HL-60/S4 (cell line): ENCODE data around the gene TMEM198.

ENCODE experiments used
- in situ Hi-C: fragments of 300-500 bp; cut with MboI; formaldehyde crosslinking; loops from 2 replicates; pipeline ENCODE4 v1.14.3; 2022; ENCODE audit warnings: low sequenced_read_pairs

Gene TMEM198

DNA sequence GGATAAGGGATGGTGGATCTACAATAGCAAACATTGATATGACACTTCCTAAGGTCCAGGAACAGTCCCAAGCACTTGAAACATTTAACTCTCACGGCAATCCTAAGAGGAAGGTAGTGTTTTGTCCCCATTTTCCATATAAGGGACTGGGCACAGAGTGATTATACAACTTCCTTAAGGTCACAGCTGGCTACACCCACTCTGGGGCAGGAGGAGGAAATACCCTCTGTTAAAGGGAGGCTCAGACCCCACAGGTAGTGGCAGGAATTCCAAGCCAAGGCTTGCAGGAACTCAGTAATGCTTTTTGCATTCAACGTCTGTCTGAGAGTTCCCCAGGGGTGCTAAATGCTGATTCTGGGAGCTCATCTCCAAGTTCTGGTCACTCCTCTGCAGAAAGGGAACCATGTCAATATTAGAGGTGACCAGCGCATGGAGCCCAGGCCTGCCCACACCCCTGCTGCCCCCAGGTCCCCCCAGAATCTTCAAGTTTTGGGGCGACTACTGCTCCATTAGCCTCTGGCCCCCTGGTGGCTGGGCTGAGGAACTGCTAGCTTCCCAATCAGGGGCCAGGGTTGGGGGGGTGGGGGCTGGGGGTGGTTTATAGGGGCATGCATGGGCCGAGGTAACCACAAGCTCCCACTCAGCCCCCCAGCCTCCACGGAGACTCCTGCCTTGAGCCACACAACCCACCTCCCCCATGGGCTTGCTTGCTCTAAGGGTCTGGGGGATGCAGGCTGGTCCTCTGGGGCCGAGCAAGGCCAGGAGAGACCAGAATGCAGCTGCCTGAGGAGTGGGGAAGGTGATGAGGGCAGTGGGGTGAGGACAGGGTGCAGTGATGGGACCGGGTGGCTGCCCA is 16.4 kb downstream of the TMEM198 start:
- in situ Hi-C loops, result no loop called here

- in situ Hi-C loops, result no loop called here
Measured at GRCh38 chr2:219560893-219561178, 17.0 kb downstream of the TMEM198 start.

DNA sequence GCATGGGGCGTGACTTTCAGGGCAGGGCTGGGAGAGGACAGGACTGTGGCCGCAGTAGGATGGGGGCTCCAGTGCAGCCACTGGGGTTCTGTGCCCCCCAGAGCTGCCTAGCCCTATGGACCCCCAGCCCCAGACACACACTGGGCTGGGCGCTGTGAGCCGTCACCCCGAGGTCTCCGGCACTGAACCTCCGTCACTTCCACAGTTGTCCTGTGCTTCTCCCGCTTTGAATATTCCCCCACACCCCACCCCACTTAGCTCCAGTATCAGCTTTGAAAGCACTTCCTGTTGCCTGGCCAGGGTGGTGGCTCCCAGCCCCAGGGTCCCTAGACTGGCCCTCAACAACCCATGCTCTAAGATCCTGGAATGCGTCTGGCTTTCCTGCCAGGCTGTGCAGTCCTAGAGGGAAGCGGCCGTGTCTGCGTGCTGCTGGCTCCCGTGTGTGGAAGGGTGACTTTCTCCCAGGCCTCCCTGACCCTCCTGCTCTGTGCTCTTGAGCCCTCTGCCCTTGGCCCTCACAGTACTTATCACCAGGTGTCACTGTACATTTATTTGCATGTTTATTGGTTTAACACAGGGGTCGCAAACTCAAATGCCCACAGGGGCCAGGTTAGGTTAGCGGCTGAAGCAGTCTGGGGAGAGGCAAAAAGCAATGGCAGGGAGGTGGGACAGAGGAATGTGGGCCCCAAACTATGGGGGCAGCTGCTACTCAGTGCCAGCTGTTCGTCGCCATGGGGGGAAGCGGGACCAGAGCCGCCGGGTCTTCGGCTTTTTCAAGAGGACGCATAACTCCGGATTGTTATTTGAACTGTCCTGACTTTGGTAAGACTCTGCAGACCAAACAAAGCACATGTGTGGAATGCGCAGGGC is 17.6 kb downstream of the TMEM198 start:
- in situ Hi-C loops, result no loop called here

DNA sequence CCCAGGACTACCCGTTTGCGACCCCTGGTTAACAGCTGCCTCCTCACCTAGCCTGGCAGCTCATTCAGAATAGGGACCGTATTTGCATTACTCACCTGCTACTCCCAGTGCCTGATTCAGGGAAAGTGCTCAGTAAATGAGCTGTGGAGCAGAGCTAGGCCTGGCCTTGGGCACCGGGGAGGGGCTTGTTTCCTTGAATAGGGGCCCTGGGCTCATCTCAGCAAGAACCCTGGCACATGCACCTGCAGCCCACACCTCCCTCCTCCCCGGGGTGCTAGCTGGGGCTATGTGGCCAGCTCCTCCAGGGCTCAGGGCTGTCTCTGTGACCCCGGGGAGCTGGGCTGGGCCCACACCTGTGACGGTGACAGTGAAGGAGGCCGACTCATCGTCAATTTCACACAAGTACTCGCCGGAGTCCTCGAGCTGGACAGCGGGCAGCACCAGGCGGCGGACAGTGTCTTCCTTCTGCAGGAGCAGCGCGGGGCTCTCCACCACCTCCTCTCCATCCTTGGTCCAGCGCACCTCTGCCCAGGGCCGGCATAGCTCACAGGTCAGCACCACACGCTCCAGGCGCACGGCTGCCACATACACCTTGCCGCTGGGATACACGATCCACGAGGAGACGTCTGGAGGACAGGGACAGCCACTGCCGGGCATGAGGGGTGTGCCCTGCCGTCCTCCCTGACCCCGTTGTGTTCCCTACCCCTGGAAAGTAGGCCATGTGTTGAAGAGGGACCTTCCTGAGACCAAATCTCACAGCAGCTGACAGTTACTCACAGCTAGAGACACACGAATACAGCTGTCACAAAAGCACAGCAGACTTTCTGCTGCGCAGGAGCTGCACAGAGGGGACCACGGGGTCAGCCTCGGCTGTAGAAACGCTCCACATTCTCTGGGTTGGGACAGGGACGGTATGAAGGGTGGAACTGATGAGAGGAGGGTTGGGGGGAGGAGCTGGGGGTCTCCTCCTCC is 18.5 kb downstream of the TMEM198 start:
- in situ Hi-C loops, result no loop called here

DNA sequence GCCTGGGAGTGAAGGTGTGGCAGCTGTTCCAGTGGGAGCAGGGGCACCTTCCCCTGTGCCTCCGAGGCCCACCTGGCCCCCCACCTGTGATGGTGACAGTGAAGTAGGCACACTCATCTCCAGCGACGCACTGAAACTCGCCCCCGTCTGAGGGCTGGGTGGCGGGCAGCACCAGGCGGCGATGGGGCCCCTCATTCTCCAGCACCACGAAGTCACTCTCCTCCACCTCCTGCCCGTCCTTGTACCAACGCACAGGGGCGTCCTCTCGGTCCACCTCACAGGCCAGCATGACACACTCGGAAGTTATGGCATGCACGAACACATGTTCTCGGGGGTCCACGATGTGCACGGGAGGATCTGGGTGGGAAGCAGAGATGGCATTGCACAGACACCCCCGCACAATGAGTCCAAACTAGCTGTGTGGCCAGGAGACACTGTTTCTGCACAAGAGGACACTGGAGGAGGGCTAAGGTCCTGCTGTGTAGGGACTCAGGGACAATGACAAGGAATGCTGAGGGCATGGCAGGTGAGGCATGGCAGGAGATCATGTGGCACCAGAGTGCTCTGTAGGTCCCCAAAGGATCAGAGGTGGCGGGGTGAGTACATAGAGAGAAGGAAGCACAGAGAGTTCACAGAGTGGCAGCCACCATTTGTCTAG is 19.6 kb downstream of the TMEM198 start:
- in situ Hi-C loops, result no loop called here

DNA sequence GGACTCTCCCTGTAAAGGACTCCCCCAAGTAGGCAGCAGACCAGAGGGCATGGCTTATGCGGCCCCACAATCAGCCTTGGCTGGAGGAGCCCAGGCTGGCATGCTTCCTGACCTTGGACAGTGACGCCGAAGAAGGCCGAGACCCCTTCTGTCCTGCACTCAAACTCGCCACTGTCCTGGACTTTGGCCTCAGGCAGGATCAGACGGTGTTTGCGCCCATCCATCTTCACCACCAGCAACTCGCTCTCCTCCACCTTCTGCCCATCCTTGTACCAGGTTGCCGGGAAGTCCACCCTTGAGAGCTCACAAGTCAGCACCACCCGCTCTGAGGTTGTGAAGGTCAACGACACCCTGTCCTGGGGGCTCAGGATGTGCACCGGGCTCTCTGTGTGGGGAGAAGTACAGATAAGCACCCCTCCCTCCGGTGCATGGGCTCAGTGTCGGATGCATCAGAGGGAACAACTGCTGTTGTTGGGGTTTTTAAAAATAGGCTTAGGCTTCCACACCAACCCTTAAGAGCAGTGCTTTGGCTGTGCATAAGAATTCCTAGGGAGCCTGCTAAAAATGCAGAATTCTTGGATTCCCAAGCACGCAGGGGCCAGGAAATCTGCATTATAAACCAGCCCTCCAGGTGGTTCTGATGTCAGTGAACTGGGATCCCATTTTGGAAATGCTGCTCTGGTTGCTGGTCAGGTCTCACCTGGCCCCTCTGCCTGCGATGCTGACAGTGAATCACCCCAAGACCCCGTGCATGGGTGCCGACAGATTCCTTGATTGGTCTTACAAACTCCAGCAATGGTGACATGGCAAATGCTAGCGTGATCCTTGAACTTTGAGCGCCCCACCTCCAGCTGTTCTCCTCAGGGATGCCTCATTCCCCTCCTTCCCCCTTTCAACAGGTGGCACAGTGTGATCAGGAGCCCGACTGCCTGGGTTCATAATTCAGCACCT is 21.6 kb downstream of the TMEM198 start:
- in situ Hi-C loops, result no loop called here

GRCh38 chr2:219566640-219567039 is 22.8 kb downstream of the TMEM198 start:
- in situ Hi-C loops, result no loop called here

GRCh38 chr2:219567131-219567530 is 23.3 kb downstream of the TMEM198 start:
- in situ Hi-C loops, result no loop called here

DNA sequence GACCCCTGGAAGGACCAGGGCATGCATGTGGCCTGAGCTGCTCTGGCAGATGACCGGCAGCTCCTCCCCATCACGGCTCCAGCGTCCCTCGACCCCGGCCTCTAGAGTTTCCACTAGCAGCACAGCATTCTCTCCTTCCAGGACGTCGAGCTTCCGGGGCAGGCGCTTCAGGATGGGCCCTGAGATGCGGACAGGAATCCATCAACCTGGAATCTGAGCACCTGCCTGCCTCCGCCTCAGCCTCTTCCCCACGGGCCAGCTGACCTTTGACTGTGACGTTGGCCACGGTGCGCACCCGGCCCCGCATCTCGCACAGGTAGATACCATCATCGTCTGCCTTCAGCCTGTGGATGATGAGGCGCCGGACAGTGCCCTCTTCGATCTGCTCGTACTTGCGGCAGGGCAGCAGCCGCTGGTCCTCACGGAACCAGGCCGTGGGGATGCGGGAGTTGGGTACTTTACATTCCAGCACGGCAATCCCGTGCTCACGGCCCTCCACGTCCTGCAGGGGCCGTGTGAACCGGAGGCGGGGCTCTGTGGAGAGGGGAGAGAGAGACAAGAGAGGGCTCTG is 24.0 kb downstream of the TMEM198 start:
- in situ Hi-C loops, result no loop called here

DNA sequence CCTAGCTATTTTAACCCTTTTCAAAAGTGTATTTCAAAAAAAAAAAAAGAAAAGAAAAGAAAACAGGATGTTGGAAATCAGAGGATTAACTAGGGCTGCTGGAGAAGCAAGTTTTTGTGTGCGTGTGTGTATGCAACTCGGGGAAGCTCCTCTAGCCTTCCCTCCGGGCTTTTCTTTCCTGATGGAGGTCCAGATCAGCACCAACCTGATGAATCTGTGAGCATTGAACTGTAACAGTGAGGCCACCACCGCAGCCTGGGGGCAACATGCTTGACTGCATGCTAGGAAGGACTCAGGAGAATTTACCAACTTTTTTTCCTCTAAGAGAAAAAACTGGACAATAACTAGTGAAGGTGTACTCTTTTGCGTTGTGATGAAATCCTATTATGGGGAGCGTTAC is 25.2 kb downstream of the TMEM198 start:
- in situ Hi-C loops, result no loop called here

DNA sequence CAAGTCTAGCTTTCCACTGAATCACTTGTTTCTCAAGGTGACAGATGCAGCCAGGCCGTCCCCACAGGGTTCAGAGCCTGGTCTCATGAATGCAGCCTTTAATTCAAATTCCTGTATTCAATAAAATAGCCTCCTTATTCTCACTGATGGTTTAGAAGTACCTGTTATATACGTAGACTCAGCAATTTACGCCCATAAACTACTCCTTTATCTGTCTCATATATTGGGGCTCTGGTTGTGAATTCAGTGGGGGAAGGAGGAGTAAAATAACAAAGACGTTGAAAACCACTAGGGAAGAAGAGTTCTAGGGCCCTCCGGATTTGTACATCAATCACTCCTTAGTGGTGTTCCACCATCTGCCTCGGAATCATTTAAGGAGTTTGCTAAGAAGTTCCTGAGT is 25.8 kb downstream of the TMEM198 start:
- in situ Hi-C loops, result no loop called here

GRCh38 chr2:219570194-219570923 is 26.5 kb downstream of the TMEM198 start:
- in situ Hi-C loops, result no loop called here

- in situ Hi-C loops, result no loop called here
Measured at GRCh38 chr2:219570924-219571310, 27.1 kb downstream of the TMEM198 start.

GRCh38 chr2:219571311-219572236 is 27.7 kb downstream of the TMEM198 start, which contains the start of gene OBSL1:
TSS of gene OBSL1 (minus strand) at chr2:219571539. CDS start at chr2:219571232, 307 bp downstream.
- in situ Hi-C loops, result no loop called here

DNA sequence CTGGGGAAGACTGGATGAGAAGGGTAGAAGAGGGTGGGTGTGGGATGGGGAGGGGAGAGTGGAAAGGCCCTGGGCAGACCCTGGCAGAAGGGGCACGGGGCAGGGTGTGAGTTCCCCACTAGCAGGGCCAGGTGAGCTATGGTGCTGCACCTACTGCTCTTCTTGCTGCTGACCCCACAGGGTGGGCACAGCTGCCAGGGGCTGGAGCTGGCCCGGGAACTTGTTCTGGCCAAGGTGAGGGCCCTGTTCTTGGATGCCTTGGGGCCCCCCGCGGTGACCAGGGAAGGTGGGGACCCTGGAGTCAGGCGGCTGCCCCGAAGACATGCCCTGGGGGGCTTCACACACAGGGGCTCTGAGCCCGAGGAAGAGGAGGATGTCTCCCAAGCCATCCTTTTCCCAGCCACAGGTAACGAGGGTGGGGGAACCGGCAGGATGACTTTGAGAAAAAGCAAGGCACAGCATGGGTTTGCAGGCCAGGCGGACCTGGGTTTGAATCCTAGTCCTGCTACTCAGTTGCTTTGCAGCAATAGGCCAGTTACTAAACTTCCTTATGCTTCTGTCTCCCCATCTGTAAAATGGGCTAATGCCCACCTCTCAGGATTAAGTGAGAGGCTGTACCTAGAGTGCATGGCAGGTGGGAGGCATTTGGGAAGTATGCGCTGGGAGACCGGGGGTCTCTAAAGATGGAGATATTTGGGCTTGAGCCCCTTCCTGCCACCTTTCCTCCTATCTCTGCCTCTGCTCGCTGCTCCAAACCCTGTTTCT is 28.6 kb downstream of the TMEM198 start, which contains the start of gene INHA:
TSS of gene INHA (plus strand) at position 74 of the 765 bp plus-strand sequence. CDS start at position 139, 65 bp downstream.
- in situ Hi-C loops, result no loop called here

DNA sequence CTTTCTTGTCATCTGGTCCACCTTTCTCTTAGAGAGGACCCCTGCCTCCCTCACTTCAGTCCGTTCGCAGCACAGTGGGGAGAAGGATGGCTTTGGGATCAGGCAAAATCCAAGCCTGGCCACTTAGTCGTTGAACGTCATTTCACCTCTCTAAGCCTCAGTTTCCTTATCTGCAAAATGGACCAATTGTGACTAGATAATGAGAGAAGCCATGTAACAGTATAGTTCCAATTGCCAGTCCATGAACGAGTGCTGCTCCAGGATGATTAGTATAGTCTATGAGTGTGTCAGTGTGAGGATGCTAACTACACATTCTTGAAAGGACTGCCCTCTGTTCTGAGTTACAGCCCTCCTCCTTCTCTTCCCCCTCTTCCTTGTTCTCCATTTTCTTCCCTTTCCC is 29.3 kb downstream of the TMEM198 start:
- in situ Hi-C loops, result no loop called here
